HG03558 (cell line): ENCODE data around the gene VASN.

Experiments
- ATAC-seq: cut with Tn5 transposase; IDR thresholded peaks from one replicate; pipeline ENCODE4 v1.9.1; 2021; ENCODE audit warnings: moderate number of reproducible peaks; ENCODE audit not compliant: unreplicated experiment; ENCODE audit errors: extremely low read depth

VASN gene

DNA sequence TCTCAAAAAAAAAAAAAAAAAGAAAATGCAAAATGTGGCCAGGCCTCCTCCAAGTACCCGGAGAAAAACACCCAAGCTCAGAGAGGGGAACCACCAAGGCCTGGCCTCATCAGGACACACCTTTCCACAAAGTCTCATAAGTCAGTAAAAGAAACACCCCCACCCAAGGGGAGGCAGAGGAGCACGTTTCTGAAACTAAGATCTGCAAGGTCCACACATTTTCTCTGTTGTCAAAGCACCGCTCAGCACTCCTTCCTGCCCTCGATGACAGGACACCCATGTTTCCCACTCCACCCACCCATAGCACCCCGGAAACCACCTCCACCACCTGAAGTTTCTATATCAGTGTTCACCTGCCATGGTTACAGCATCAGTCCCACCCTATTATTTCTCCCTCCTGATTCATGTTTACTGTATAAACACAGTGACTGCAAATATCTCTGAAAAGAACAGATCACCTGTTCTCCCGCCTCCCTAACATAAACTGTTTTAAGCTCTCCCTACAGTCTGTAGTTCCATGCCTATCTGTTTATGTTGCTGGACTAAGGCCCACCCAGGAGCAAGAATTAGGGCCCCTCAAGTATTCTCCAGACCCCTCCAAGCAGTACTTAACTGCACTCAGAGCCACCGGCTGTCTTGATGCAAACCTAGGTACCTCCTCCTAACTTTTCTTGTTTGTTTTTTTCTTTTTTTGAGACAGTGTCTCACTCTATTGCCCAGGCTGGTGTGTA lies 42.7 kb downstream of the VASN start:
- peak; percentile 48 for ATAC-seq

DNA sequence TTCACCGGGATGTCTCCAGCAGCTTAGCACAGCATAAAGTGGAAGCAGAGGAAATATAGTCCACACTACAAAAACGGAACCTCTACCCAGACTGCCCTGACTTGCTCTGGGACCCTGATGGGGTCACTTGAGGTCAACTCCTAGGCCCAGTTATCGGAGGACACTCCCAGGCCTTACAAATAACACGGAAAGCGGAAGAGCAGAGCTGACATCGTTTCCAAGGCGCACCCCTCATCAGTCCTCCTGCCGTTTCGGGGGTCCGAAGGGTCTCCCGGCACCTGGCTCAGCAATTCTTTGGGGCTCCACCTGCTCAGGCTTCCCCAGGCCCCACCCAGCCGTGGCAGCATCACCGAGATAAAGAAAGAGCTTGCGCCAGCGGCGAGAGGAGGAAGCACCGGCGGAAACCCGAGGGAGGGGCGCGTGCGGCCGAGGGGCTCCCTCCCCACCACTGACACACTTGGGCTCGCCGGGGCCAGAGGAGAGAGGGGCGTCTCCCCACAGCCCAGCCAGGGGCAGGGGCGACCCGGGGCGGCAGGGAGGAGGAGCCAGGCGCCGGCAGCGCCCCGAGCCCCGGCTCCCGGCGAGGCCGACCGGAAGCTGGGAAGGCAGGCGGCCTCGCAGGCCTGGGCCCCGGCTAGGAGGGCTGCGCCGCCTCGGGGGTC lies 44.0 kb downstream of the VASN start:
- ATAC-seq, result no peak

DNA sequence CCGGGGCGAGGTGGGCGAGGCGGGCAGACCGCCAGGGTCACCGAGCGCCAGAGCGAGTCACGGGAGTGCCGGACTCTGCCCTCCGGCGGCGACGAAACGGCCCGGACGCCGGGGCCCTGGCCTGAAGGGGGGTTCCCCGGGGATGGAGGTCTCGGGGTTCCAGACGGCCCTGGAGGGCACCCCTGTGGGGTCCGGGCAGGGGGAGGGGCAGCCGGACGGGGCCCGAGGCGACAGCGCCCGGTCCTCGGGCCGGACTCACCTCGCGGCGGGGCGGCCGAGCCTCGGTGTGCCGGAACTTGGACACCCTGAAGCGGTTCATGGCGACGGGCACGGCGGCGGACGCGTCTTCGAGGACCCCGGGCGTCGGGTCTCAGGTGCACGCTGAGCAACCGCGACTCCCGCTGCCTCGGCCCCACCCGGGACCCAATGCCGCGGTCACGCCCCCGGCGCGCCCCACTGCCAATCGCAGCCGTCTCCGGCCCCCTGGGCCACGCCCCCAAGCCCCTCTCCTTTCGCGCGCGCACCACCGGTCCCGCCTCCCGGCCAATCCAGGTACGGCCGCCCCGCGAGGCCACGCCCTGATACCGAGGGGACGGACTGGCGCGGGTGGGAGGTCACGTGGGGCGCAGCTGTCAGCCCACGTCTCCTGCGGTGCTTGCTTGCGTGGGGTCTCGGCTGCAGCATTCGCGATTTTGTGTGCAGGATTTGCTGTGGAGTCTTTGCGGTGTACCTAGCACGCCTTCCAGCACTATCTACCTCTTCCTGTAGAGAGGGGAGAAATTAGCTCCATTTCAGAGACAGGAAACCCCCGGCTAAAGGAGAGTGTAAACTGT lies 44.8 kb downstream of the VASN start, which contains the start of gene CORO7:
Gene CORO7 (minus strand): TSS at position 397 of the 833 bp plus-strand sequence. CDS start 78 bp downstream, at position 319.
- peak; percentile 36 for ATAC-seq

DNA sequence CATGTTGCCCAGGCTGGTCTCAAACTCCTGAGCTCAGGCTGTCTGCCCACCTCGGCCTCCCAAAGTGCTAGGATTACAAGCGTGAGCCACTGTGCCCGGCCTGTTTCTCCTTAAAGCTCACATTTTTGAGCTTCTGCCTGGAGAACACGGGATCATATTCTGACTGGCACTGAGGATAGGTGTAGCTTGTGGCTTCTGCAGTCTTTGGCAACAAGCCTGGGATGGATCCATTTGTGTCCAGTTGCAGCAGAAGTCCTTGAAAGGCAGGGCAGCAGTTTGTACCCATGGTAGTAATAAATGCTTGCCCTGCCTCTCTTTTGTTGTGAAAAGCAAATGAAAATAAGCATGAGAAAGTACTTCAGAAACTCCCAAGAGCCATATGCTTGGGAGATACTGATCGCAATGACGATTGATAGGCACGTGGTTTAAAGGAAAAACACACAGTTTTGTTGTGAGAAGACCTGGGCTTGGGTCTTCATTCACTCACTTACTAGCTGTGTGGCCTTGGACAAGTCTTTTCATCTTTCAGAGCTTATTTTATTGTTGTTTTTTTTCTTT lies 47.8 kb downstream of the VASN start:
- no peak for ATAC-seq

DNA sequence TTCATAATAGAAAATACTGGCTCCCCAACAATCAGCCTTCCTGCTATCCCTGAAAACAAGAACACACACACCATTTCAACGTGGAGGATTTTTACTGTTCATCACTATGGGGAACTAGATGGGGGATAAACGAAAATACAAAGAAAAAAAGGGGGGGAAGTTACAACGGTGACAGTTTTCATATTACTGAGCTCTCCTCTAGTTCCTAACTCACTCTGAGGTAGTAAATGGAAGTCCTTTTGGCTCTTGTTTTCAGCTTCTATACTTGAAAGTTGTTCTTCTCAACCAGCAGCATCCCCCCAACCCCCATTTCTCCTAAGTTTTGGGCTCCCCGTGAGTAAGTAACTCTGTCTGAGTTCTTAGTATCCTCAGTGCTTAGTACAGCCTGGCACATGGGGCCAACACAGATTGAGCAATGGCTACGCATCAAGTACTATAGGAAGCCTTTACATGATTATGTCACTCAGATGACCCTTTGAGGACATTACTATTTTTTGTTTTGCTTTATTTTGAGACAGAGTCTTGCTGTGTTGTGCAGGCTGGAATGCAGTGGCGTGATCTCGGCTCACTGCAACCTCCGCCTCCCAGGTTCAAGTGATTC lies 49.0 kb downstream of the VASN start:
- ATAC-seq, result no peak

DNA sequence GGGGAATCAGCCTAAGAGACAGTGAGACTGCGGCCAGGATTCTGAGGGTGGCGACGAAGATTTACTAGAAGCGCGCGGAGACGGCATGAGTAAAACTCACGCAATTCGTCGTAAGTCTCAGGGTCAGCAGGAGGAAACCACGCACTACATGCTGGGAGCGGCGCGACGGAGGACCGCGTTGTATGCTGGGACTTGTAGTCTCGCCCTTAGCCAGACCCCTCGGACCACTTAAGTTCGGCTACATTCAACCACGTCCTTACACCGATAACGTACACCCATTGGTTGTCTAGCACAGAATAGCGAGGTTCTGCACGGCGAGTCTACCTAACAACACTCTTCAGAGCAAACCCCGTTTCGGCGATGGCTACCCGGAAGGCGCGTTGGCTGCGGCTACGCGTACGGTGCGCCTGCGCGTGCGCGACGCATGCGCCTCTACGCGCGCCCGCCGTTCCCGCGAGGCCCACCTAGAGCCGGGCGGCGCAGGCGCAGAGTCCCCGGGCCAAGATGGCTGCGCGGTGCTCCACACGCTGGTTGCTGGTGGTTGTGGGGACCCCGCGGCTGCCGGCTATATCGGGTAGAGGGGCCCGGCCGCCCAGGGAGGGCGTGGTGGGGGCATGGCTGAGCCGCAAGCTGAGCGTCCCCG lies 53.9 kb downstream of the VASN start, which contains the start of gene DNAJA3:
Gene DNAJA3 (plus strand): TSS at position 491 of the 643 bp plus-strand sequence. CDS start 14 bp downstream, at position 505.
- ATAC-seq, result peak; percentile 82

DNA sequence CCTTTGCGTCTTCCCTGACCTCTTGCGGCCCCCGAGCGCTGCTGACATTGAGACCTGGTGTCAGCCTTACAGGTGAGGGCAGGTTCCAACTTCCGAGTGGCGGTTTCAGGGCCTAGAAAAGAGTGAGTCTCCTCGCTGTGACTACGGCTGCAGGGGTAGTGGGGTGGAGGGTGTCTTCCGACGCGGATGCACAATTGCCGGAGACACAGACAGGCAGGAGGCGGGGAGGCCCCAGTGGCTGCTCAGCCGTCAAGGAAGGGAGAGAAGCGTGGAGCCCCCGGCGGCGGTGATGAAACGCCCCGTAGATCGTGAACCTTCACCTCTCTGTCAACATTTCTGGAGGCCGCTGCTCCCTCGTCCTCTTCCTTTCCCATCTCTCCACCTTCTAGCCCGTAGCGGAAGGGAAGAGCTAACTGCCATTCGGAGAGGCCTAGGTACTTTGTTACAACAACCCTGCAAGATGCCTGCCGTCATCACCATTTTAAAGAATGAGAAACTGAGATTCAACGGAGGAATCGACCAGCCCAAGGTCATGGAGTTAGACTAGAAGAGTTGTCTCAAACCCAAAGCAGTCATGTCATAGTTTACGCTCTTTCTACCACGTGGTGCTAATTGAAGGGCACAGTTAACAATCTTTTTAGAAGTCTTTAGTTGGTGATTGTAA lies 54.5 kb downstream of the VASN start:
- no peak for ATAC-seq

DNA sequence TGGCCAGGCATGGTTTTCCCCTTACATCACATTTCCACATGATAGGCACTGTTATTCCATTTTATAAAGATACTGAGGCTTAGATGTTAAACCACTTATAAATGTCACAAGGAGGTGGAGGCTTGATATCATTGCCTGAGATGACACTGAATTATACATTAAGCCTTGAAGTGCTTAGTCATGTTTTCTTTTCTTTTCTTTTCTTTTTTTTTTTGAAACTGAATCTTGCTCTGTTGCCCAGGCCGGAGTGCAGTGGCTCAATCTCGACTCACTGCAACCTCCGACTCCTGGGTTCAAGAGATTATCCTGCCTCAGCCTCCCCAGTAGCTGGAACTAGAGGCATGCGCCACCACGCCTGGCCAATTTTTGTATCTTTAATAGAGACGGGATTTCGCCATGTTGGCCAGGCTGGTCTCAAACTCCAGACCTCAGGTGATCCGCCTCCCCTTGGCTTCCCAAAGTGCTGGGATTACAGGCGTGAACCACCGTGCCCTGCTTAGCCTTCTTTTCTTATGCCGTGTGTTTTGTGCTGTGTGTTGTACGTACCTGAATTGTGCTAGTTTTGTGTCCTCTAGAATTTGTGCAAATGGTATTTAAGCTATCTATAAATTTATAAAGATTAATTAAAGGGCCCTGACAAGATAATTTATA lies 55.2 kb downstream of the VASN start:
- ATAC-seq, result no peak

DNA sequence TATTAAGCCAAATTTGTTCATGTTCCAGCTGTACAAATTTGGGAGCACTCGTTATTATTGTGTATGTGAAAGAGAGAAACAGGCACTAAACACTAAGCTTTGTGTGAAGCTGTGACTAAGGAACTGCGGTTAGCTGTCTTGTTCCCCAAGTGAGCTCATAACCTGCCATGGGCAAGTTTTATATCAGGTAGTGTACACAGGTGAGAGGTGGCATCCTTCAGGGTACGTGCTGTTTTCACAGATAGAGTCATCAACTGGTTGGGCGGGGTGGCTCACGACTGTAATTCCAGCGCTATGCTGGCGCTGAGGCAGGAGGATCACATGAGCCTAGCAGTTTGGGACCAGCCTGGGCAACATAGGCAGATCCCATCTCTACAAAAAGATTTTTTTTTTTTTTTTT lies 56.9 kb downstream of the VASN start:
- ATAC-seq, result no peak

DNA sequence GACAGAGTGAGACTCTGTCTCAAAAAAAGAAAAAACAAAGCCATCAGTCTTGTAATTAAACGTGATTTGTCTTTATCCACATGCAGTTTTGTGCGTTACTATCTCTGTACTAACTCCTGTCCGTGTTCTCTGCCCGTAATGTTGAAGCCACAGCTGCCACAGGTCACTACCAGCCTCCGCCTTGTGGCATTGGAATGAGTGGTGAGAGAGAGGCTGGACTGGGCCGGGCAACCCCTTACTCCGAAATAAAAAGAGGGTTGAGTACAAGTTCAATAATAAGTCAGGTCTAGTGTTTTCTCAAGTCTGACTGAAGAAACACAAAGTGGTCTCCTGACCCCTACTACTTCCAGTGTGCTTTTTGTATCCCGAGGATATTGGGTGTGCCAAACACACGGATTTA lies 59.4 kb downstream of the VASN start:
- no peak for ATAC-seq
